HCT116 (cell line): ENCODE data around the gene TMEM256. TPM values are rescaled to one million over a fixed set of nuclear protein-coding genes. Genes with fewer than 3 reads are reported as not detected.

ENCODE experiments used
- ATAC-seq: fragments of 200-7000 bp; cut with Tn5 transposase; 2 replicates; pipeline ENCODE4 v1.9.1; 2020; ENCODE audit warnings: mild to moderate bottlenecking, moderate library complexity
- BruUV-seq: library from RNA; stranded (reverse); fragments of 400-500 nt; replicated peaks from 2 replicates; lab custom pipeline; 2021; lab: Mats Ljungman, UMichigan
- CTCF ChIA-PET: fragments of 300-600 bp; sonication (Branson Sonifier 250); formaldehyde crosslinking; loops from one replicate; lab custom pipeline; 2021; ENCODE audit warnings: antibody characterized with exemption; lab: Charles Lee
- POLR2A ChIA-PET: fragments of 300-600, 350-600 bp; sonication (Branson Sonifier 250); formaldehyde crosslinking; loops from one replicate; lab custom pipeline; 2021; ENCODE audit warnings: antibody characterized with exemption; lab: Charles Lee
- RAD21 ChIA-PET, 2 experiments: fragments of 300-600 bp; sonication (Branson Sonifier 250); formaldehyde crosslinking; loops; one replicate each; lab custom pipeline; 2023; ENCODE audit warnings: low total read pairs in 2 of 2; ENCODE audit not compliant: uncharacterized antibody in 2 of 2, unreplicated experiment in 2 of 2, low non-redundant PET in 1 of 2; lab: Charles Lee
- DNase-seq: peaks from one replicate; pipeline ENCODE4 v3.0.0-alpha.2; 2010; ENCODE audit warnings: low read depth, low spot score
- H2AFZ ChIP-seq: fragments of 200-600 bp; shearing (Covaris generic), sonication (generic); 2 replicates; pipeline ENCODE4 v1.6.1; 2017; ENCODE audit warnings: low read depth, mixed run types, mixed read lengths, antibody characterized with exemption, low read length; ENCODE audit not compliant: poor library complexity, severe bottlenecking
- H3K27ac ChIP-seq: 2 replicates; pipeline ENCODE4 v1.5.1; 2012; ENCODE audit warnings: low read depth, low read length
- H3K27me3 ChIP-seq: fragments of 200-600 bp; sonication (generic); 2 replicates; pipeline ENCODE4 v1.6.1; 2016; ENCODE audit warnings: mixed run types, low read length, mixed read lengths; ENCODE audit not compliant: insufficient read depth
- H3K36me3 ChIP-seq, 2 experiments: fragments of 200-500 bp in 1 of 2; fragments of 200-600 bp in 1 of 2; sonication (Bioruptor generic) in 1 of 2; sonication (generic) in 1 of 2; 2 replicates each; pipeline versions ENCODE4 v1.5.1 to v1.6.1; 2014 to 2016; ENCODE audit warnings: low read length in 2 of 2, inconsistent platforms in 1 of 2, mixed read lengths in 1 of 2, mixed run types in 1 of 2; ENCODE audit not compliant: insufficient read depth in 2 of 2, control insufficient read depth in 1 of 2
- H3K4me1 ChIP-seq, 2 experiments: fragments of 200-600 bp in 1 of 2; sonication (generic) in 1 of 2; 2 replicates each; pipeline versions ENCODE4 v1.5.1 to v1.6.1; 2012 to 2017; ENCODE audit warnings: low read length in 2 of 2, inconsistent platforms in 1 of 2, mild to moderate bottlenecking in 1 of 2, mixed read lengths in 1 of 2, mixed run types in 1 of 2, moderate library complexity in 1 of 2; ENCODE audit not compliant: insufficient read depth in 2 of 2, control insufficient read depth in 1 of 2
- H3K4me2 ChIP-seq: fragments of 200-600 bp; sonication (generic); 2 replicates; pipeline ENCODE4 v1.6.1; 2017; ENCODE audit warnings: mixed run types, low read length, mixed read lengths
- H3K4me3 ChIP-seq, 2 experiments: fragments of 200-600 bp in 1 of 2; sonication (generic) in 1 of 2; replicated peaks in 1 of 2; 2 replicates each; pipeline ENCODE4 v1.5.1; 2011 to 2016; ENCODE audit warnings: low read length in 2 of 2, control low read depth in 1 of 2, low read depth in 1 of 2, mild to moderate bottlenecking in 1 of 2, mixed read lengths in 1 of 2, mixed run types in 1 of 2
- H3K79me2 ChIP-seq: fragments of 200-600 bp; sonication (generic); 2 replicates; pipeline ENCODE4 v1.6.1; 2017; ENCODE audit warnings: mild to moderate bottlenecking, mixed run types, low read length, moderate library complexity, mixed read lengths; ENCODE audit not compliant: insufficient read depth
- H3K9ac ChIP-seq: fragments of 200-600 bp; sonication (generic); 2 replicates; pipeline ENCODE4 v1.6.1; 2016; ENCODE audit warnings: low read length, mixed read lengths
- H3K9me2 ChIP-seq: fragments of 200-600 bp; sonication (generic), shearing (Covaris generic); 2 replicates; pipeline ENCODE4 v1.6.1; 2017; ENCODE audit warnings: mixed run types, mild to moderate bottlenecking, moderate library complexity; ENCODE audit not compliant: insufficient read depth
- H3K9me3 ChIP-seq, 2 experiments: fragments of 200-500 bp in 1 of 2; fragments of 200-600 bp in 1 of 2; sonication (Bioruptor generic) in 1 of 2; sonication (generic) in 1 of 2; 2 replicates each; pipeline ENCODE4 v1.6.1; 2014 to 2017; ENCODE audit warnings: low read length in 2 of 2, mixed read lengths in 2 of 2, inconsistent platforms in 1 of 2, low read depth in 1 of 2, mild to moderate bottlenecking in 1 of 2, mixed run types in 1 of 2, moderate library complexity in 1 of 2; ENCODE audit not compliant: control insufficient read depth in 1 of 2, insufficient read depth in 1 of 2
- H4K20me1 ChIP-seq: fragments of 200-600 bp; sonication (generic), shearing (Covaris generic); 2 replicates; pipeline ENCODE4 v1.6.1; 2017; ENCODE audit warnings: mixed run types, mild to moderate bottlenecking, moderate library complexity; ENCODE audit not compliant: insufficient read depth
- ATF3 ChIP-seq: IDR thresholded peaks from 2 replicates; pipeline ENCODE4 v1.6.1; 2012
- CBX3 ChIP-seq: IDR thresholded peaks from 2 replicates; pipeline ENCODE4 v1.6.1; 2012; ENCODE audit warnings: low read depth
- CEBPB ChIP-seq: IDR thresholded peaks from 2 replicates; pipeline ENCODE4 v1.6.1; 2012; ENCODE audit warnings: low read depth
- EGR1 ChIP-seq: IDR thresholded peaks from 2 replicates; pipeline ENCODE4 v1.6.1; 2012; ENCODE audit warnings: low read depth
- ELF1 ChIP-seq: IDR thresholded peaks from 2 replicates; pipeline ENCODE4 v1.6.1; 2012; ENCODE audit warnings: low read depth, borderline replicate concordance
- EZH2 ChIP-seq: fragments of 200-600 bp; sonication (generic); IDR thresholded peaks from 2 replicates; pipeline ENCODE4 v1.6.1; 2017; ENCODE audit warnings: antibody characterized with exemption, mixed run types
- EZH2phosphoT487 ChIP-seq: fragments of 200-600 bp; IDR thresholded peaks from 2 replicates; pipeline ENCODE4 v1.6.1; 2018; ENCODE audit warnings: antibody characterized with exemption, borderline replicate concordance
- FOSL1 ChIP-seq: IDR thresholded peaks from 2 replicates; pipeline ENCODE4 v1.6.1; 2012; ENCODE audit warnings: low read depth
- JUND ChIP-seq: IDR thresholded peaks from 2 replicates; pipeline ENCODE4 v1.6.1; 2012
- POLR2A ChIP-seq: IDR thresholded peaks from 2 replicates; pipeline ENCODE4 v1.7.0; 2011; ENCODE audit warnings: borderline replicate concordance; ENCODE audit not compliant: insufficient read depth, insufficient read length; ENCODE audit errors: extremely low read depth
- POLR2AphosphoS5 ChIP-seq: IDR thresholded peaks from 2 replicates; pipeline ENCODE4 v1.6.1; 2011; ENCODE audit warnings: mild to moderate bottlenecking, low read depth, low read length, moderate library complexity
- RAD21 ChIP-seq: IDR thresholded peaks from 2 replicates; pipeline ENCODE4 v1.6.1; 2012; ENCODE audit warnings: low read depth, mild to moderate bottlenecking
- SIN3A ChIP-seq: IDR thresholded peaks from 2 replicates; pipeline ENCODE4 v1.6.1; 2012; ENCODE audit warnings: low read depth
- TCF7L2 ChIP-seq: IDR thresholded peaks from 2 replicates; pipeline ENCODE4 v1.7.0; 2011; ENCODE audit warnings: borderline replicate concordance, inconsistent platforms; ENCODE audit not compliant: insufficient read depth, insufficient read length; ENCODE audit errors: extremely low read depth
- YY1 ChIP-seq: IDR thresholded peaks from 2 replicates; pipeline ENCODE4 v1.6.1; 2011; ENCODE audit warnings: low read length, low read depth, moderate library complexity, mild to moderate bottlenecking; ENCODE audit not compliant: insufficient replicate concordance; ENCODE audit errors: extremely low read depth
- ZBTB33 ChIP-seq: IDR thresholded peaks from 2 replicates; pipeline ENCODE4 v1.6.1; 2011; ENCODE audit warnings: mild to moderate bottlenecking, low read length, moderate library complexity; ENCODE audit not compliant: insufficient replicate concordance; ENCODE audit errors: extremely low read depth
- ZFX ChIP-seq: fragments of 450-650 bp; IDR thresholded peaks from 2 replicates; pipeline ENCODE4 v1.6.1; 2017
- intact Hi-C: fragments of 100-400 bp; cut with micrococcal nuclease; formaldehyde crosslinking; loops from 2 replicates; pipeline ENCODE4 v1.10.0; 2022
- total RNA-seq: library from RNA; stranded (reverse); gene quantifications from one replicate; pipeline ENCODE4 v1.2.1, GENCODE V29; 2021; ENCODE audit not compliant: unreplicated experiment

TMEM256 gene
- total RNA-seq, 1 experiment from 2014 or later = 110 TPM

DNA sequence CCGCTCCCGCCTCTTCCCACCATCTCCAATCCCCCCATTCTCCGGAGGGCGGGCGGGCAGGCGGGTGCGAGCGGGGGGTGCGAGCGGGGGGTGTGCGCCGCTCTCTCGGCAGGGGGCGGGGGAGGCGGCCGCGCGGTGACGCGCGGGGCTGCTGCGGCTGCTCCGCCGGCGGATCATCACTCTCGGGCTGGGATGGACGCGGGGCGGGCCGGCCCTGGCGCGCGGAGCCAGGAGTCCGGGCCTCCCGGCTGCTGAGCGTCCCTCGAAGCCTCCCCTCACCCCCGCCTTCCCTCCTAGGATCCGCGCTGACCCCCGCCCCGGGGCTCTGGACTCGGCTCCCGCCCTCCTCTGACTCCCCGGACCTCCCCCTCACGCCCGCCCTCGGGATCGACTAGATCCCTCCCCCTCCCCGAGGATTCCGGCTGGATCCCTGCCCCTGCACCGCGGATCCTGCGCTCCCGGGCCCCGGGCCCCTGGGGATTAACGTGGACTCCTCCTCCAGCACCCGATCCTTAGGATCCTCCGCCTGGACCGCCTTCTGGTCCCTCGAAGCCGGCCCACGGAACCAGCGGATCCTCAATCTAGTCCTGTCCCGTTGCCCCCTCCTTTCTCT is 946 bp upstream of the TMEM256 start:
- intact Hi-C loops = loop anchor here (1.0 kb wide), 1 partner anchor 30 kb away; the partner anchor contains the start of gene TMEM102
- ATAC-seq (peak; percentile 35), DNase-seq (no peak)
- Histone ChIP-seq H3K4me2 (peak overlapping the region; percentile 81), H3K36me3 (peaks cover 0 to 2% of the 10 kb centered on the region in 2 experiments; a peak in 1 of 4 replicates), H3K4me1 (peaks cover 30 to 43% of the 10 kb centered on the region in 2 experiments), H4K20me1 (no peaks in the 10 kb centered on the region), H3K79me2 (peaks cover 8% of the 10 kb centered on the region), H3K9ac (peak overlapping the region; percentile 84), H2AFZ (no peak overlapping the region), H3K4me3 (peak overlapping the region; percentile 61 to 72), H3K27ac (peak overlapping the region; percentile 70), H3K27me3 (no peaks in the 10 kb centered on the region), H3K9me2 (no peaks in the 10 kb centered on the region), H3K9me3 (no peaks in the 10 kb centered on the region)
- POLR2A ChIA-PET = interaction anchor here (0.8 to 2.3 kb wide), 15 partner anchors 11 to 179 kb away, joined by 3 to 33 read pairs (median 5); partner anchors contain the start of genes MPDU1, NEURL4, PLSCR3 and POLR2A
- BruUV-seq = no TSS peak
- RAD21 ChIA-PET = interaction anchor here (0.5 to 1.2 kb wide), 3 partner anchors 10 to 123 kb away, joined by 3 read pairs; partner anchors contain the start of genes PLSCR3 (in 1 of the 2) and SLC2A4 (in 1 of the 2)
- no peak for TF ChIP-seq TCF7L2
- TF ChIP-seq RAD21 = no peak
- no peak for TF ChIP-seq EZH2phosphoT487
- peak; percentile 55; the same call in 1 of the 2 replicates for TF ChIP-seq POLR2AphosphoS5
- no peak for TF ChIP-seq EZH2
- TF ChIP-seq ATF3 = no peak
- TF ChIP-seq CBX3 = no peak
- TF ChIP-seq YY1 = peak; percentile 39
- TF ChIP-seq SIN3A = no peak
- no peak for TF ChIP-seq JUND
- TF ChIP-seq ELF1 = no peak
- peak; percentile 49 for TF ChIP-seq POLR2A
- TF ChIP-seq EGR1 = 0 out of 2 replicates have a peak, but pooled peaks have one; percentile 24
- TF ChIP-seq ZFX = 0 out of 2 replicates have a peak, but pooled peaks have one; percentile 14
- TF ChIP-seq CEBPB = no peak
- no peak for TF ChIP-seq ZBTB33
- TF ChIP-seq FOSL1 = no peak
- CTCF ChIA-PET = interaction anchor here (0.8 to 1.4 kb wide), 6 partner anchors 11 to 283 kb away, joined by 3 to 20 read pairs (median 4); partner anchors contain the start of genes PLSCR3, TMEM102, TNK1 and TP53
